OCI-LY7 (cell line): ENCODE data around the gene SAP130.

Experiments
- CTCF ChIP-seq: fragments of 200-600 bp; sonication (generic); conservative IDR thresholded peaks from 2 replicates; pipeline ENCODE4 v1.5.1; 2014; ENCODE audit warnings: mild to moderate bottlenecking, antibody characterized with exemption, low read length, moderate library complexity, mixed read lengths
- EZH2phosphoT487 ChIP-seq: fragments of 200-600 bp; sonication (generic); IDR thresholded peaks from 2 replicates; pipeline ENCODE4 v1.6.1; 2018; ENCODE audit warnings: low read depth, borderline replicate concordance, mild to moderate bottlenecking, mixed run types, antibody characterized with exemption, low read length, moderate library complexity, mixed read lengths

- TF ChIP-seq CTCF (no peak), EZH2phosphoT487 (no peak)
These were observed 113.9 kb downstream of the SAP130 start for GRCh38 chr2:127913808-127914457.
